Sigmoid colon (tissue), 3 donors: Measurements from ENCODE around the gene NR3C2.

Experiments
- CTCF ChIP-seq, 4 experiments: fragments of 450-650 bp in 3 of 4; fragments of 200-600 bp in 1 of 4; IDR thresholded peaks; one replicate each; pipeline ENCODE4 v1.5.1; 2016 to 2019; ENCODE audit warnings: antibody characterized with exemption in 4 of 4, mild to moderate bottlenecking in 3 of 4, moderate library complexity in 2 of 4
- POLR2A ChIP-seq, 2 donors: fragments of 450-650 bp; IDR thresholded peaks; one replicate each; pipeline ENCODE4 v1.6.1; 2016; ENCODE audit warnings: antibody characterized with exemption in 2 of 2, mild to moderate bottlenecking in 2 of 2, moderate library complexity in 2 of 2

- no peak for TF ChIP-seq CTCF (IDR thresholded peaks at IDR 0.05)
- no peak for TF ChIP-seq POLR2A (IDR thresholded peaks at IDR 0.05)
Observed at GRCh38 chr4:148162519-148162918, 279.7 kb downstream of the NR3C2 start.
